Fibroblast of peridontal ligament (primary cell): ENCODE measurements around the gene WDR26.
A peak's percentile ranks its signal among the peaks of the same experiment; 100 is the strongest.
"Not testable (repeated sequence)": the region's sequence is repeated elsewhere in the genome, so short reads cannot be mapped to it uniquely, and the experiment has no call there.

Source experiments
- DNase-seq: peaks from one replicate; pipeline ENCODE4 v3.0.0-alpha.2; 2010; ENCODE audit errors: extremely low read depth

WDR26 gene

GRCh38 chr1:224434691-224435317, at the start of gene WDR26:
TSS of gene WDR26 (minus strand) at chr1:224434797.
- DNase-seq = peak; percentile 75

GRCh38 chr1:224483206-224483605, 48.6 kb upstream of the WDR26 start:
- not testable (repeated sequence) for DNase-seq

GRCh38 chr1:224482619-224483018, 48.0 kb upstream of the WDR26 start:
- no peak for DNase-seq

GRCh38 chr1:224481601-224482000, 47.0 kb upstream of the WDR26 start:
- no peak for DNase-seq

GRCh38 chr1:224480888-224481459, 46.4 kb upstream of the WDR26 start:
- not testable (repeated sequence) for DNase-seq

- not testable (repeated sequence) for DNase-seq
Measured at GRCh38 chr1:224480200-224480599, 45.6 kb upstream of the WDR26 start.

- DNase-seq = no peak
Measured at GRCh38 chr1:224472806-224473205, 38.2 kb upstream of the WDR26 start.

- no peak for DNase-seq
Measured at GRCh38 chr1:224466154-224466553, 31.6 kb upstream of the WDR26 start.

GRCh38 chr1:224459966-224460365, 25.4 kb upstream of the WDR26 start:
- DNase-seq = no peak

- peak; percentile 23 for DNase-seq
Measured at GRCh38 chr1:224458996-224459395, 24.4 kb upstream of the WDR26 start.

- no peak for DNase-seq
Measured at GRCh38 chr1:224458296-224458695, 23.7 kb upstream of the WDR26 start.

- DNase-seq = no peak
Measured at GRCh38 chr1:224457782-224458144, 23.2 kb upstream of the WDR26 start.

GRCh38 chr1:224456637-224456953, 22.0 kb upstream of the WDR26 start:
- DNase-seq = no peak

GRCh38 chr1:224454402-224455055, 19.9 kb upstream of the WDR26 start:
- no peak for DNase-seq

- DNase-seq = no peak
Measured at GRCh38 chr1:224450561-224451350, 16.2 kb upstream of the WDR26 start.

- no peak for DNase-seq
Measured at GRCh38 chr1:224450159-224450558, 15.6 kb upstream of the WDR26 start.

- no peak for DNase-seq
Measured at GRCh38 chr1:224448453-224449017, 13.9 kb upstream of the WDR26 start.

GRCh38 chr1:224447971-224448370, 13.4 kb upstream of the WDR26 start:
- DNase-seq = no peak

- peak; percentile 77 for DNase-seq
Measured at GRCh38 chr1:224447251-224447650, 12.7 kb upstream of the WDR26 start.

- no peak for DNase-seq
Measured at GRCh38 chr1:224438989-224439388, 4.4 kb upstream of the WDR26 start.

GRCh38 chr1:224435999-224436398, 1.4 kb upstream of the WDR26 start:
- DNase-seq = no peak

GRCh38 chr1:224435318-224435763, 744 bp upstream of the WDR26 start:
- peak; percentile 99 for DNase-seq
